ENCODE measurements around the gene ABTB1. TPM values are rescaled to one million over a fixed set of nuclear protein-coding genes. Genes with fewer than 3 reads are reported as not detected.
A peak's percentile ranks its signal among the peaks of the same experiment; 100 is the strongest.

ABTB1 gene
- total RNA-seq, 4 donors from 2014 or later, result 25.3 to 50.3 (median 35.8) TPM

- WGBS, 2 donors (ENCODE audit: low coverage in 1 of 2), result 16 to 26% methylated on average over 9 to 13 of the region's 13 CpGs
- TF ChIP-seq, protein P1, sequence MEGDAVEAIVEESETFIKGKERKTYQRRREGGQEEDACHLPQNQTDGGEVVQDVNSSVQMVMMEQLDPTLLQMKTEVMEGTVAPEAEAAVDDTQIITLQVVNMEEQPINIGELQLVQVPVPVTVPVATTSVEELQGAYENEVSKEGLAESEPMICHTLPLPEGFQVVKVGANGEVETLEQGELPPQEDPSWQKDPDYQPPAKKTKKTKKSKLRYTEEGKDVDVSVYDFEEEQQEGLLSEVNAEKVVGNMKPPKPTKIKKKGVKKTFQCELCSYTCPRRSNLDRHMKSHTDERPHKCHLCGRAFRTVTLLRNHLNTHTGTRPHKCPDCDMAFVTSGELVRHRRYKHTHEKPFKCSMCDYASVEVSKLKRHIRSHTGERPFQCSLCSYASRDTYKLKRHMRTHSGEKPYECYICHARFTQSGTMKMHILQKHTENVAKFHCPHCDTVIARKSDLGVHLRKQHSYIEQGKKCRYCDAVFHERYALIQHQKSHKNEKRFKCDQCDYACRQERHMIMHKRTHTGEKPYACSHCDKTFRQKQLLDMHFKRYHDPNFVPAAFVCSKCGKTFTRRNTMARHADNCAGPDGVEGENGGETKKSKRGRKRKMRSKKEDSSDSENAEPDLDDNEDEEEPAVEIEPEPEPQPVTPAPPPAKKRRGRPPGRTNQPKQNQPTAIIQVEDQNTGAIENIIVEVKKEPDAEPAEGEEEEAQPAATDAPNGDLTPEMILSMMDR (IDR thresholded peaks at IDR 0.05), result no peak
- peak; percentile 28 for TF ChIP-seq POLR2AphosphoS5 (IDR thresholded peaks at IDR 0.05)
- ATAC-seq, result peak; percentile 34
- no peaks in the 10 kb centered on the region for H3K9me3 ChIP-seq
- peaks cover 0 to 63% (median 18%) of the 10 kb centered on the region in 3 donors for H3K4me1 ChIP-seq
- H3K4me3 ChIP-seq, result no peak overlapping the region
- H3K27ac ChIP-seq, result peak overlapping the region in 3 of 4 donors; percentile 72 to 75 (median 73)
- H3K36me3 ChIP-seq, result peaks cover 0 to 32% of the 10 kb centered on the region in 2 donors
- no peaks in the 10 kb centered on the region for H3K27me3 ChIP-seq
Measured at GRCh38 chr3:127707851-127708411, 35.2 kb downstream of the ABTB1 start.

GRCh38 chr3:127708837-127709236, 36.1 kb downstream of the ABTB1 start:
- Histone ChIP-seq H3K27ac (peak overlapping the region in 3 of 4 donors; percentile 72 to 75 (median 73)), H3K9me3 (no peaks in the 10 kb centered on the region), H3K4me3 (no peak overlapping the region), H3K36me3 (peaks cover 0 to 34% of the 10 kb centered on the region in 2 donors), H3K27me3 (no peaks in the 10 kb centered on the region), H3K4me1 (peaks cover 0 to 68% (median 17%) of the 10 kb centered on the region in 3 donors)
- ATAC-seq, result no peak
- TF ChIP-seq, protein P1 (IDR thresholded peaks at IDR 0.05), result no peak
- TF ChIP-seq EP300 (IDR thresholded peaks at IDR 0.05) (no peak), POLR2AphosphoS5 (IDR thresholded peaks at IDR 0.05) (no peak), POLR2A (IDR thresholded peaks at IDR 0.05) (no peak)
- WGBS, 2 donors (ENCODE audit: low coverage in 1 of 2), result 100% methylated on average over 1 of the region's 2 CpGs; no CpG with 5 or more reads in 1 of the 2 donors

GRCh38 chr3:127709320-127710060, 36.7 kb downstream of the ABTB1 start:
- Histone ChIP-seq H3K4me1 (peaks cover 0 to 73% (median 17%) of the 10 kb centered on the region in 3 donors), H3K4me3 (no peak overlapping the region), H3K27ac (peak overlapping the region in 3 of 4 donors; percentile 65 to 75 (median 73)), H3K9me3 (no peaks in the 10 kb centered on the region), H3K27me3 (no peaks in the 10 kb centered on the region), H3K36me3 (peaks cover 0 to 40% of the 10 kb centered on the region in 2 donors)
- ATAC-seq, result no peak
- WGBS, 2 donors (ENCODE audit: low coverage in 1 of 2), result 58% methylated on average over 2 of the region's 3 CpGs; no CpG with 5 or more reads in 1 of the 2 donors
- TF ChIP-seq POLR2AphosphoS5 (IDR thresholded peaks at IDR 0.05) (no peak), POLR2A (IDR thresholded peaks at IDR 0.05) (no peak), EP300 (IDR thresholded peaks at IDR 0.05) (no peak)
- TF ChIP-seq, protein P1 (IDR thresholded peaks at IDR 0.05), result no peak

- Histone ChIP-seq H3K27ac (peak overlapping the region in 3 of 4 donors; percentile 65 to 75 (median 73)), H3K4me1 (peaks cover 0 to 80% (median 17%) of the 10 kb centered on the region in 3 donors), H3K4me3 (no peak overlapping the region), H3K9me3 (no peaks in the 10 kb centered on the region), H3K36me3 (peaks cover 0 to 41% of the 10 kb centered on the region in 2 donors), H3K27me3 (no peaks in the 10 kb centered on the region)
- ATAC-seq, result peak; percentile 62
- no peak for TF ChIP-seq POLR2A (IDR thresholded peaks at IDR 0.05)
- no peak for TF ChIP-seq EP300 (IDR thresholded peaks at IDR 0.05)
- peak; percentile 61 for TF ChIP-seq POLR2AphosphoS5 (IDR thresholded peaks at IDR 0.05)
- WGBS, 2 donors (ENCODE audit: low coverage in 1 of 2), result 76 to 83% methylated on average over 1 to 14 of the region's 18 CpGs
Measured at GRCh38 chr3:127710155-127710941, 37.6 kb downstream of the ABTB1 start.

All from gastroesophageal sphincter (tissue), 4 donors.